Kidney (tissue), 14 donors: Measurements from ENCODE around the gene TBR1. TPM values are rescaled to one million over a fixed set of nuclear protein-coding genes. Genes with fewer than 3 reads are reported as not detected.

Experiments used
- DNase-seq, 5 donors: peaks; one replicate each; pipeline ENCODE4 v3.0.0-alpha.2; 2013 to 2020
- FAIRE-seq: peaks from 2 replicates; lab custom pipeline; 2012; peaks lifted over from hg19 to GRCh38; lab: Jason Lieb, UNC
- H3K27ac ChIP-seq, 2 donors: one replicate each; pipeline ENCODE4 v1.7.0; 2013; ENCODE audit warnings: low read depth in 2 of 2, low read length in 2 of 2, inconsistent platforms in 1 of 2
- H3K27me3 ChIP-seq: one replicate; pipeline ENCODE4 v1.7.1; 2013; ENCODE audit warnings: low read length, inconsistent platforms; ENCODE audit not compliant: control insufficient read depth, insufficient read depth
- H3K36me3 ChIP-seq, 3 donors: one replicate each; pipeline versions ENCODE4 v1.7.0 to v1.7.1; 2013; ENCODE audit warnings: low read length in 3 of 3, control low read depth in 1 of 3, inconsistent platforms in 1 of 3; ENCODE audit not compliant: insufficient read depth in 3 of 3, control insufficient read depth in 2 of 3
- H3K4me1 ChIP-seq, 3 donors: one replicate each; pipeline versions ENCODE4 v1.7.0 to v1.7.1; 2013; ENCODE audit warnings: low read length in 3 of 3, inconsistent platforms in 1 of 3, low read depth in 1 of 3; ENCODE audit not compliant: control insufficient read depth in 2 of 3, insufficient read depth in 2 of 3
- H3K4me3 ChIP-seq, 3 donors: one replicate each; pipeline versions ENCODE4 v1.7.0 to v1.8.1; 2013; ENCODE audit warnings: low read length in 3 of 3, control low read depth in 1 of 3, inconsistent platforms in 1 of 3
- H3K9ac ChIP-seq, 3 donors: one replicate each; pipeline versions ENCODE4 v1.7.0 to v1.7.1; 2013; ENCODE audit warnings: low read length in 3 of 3, control low read depth in 1 of 3, inconsistent platforms in 1 of 3
- H3K9me3 ChIP-seq, 3 donors: one replicate each; pipeline versions ENCODE4 v1.7.0 to v1.7.1; 2013; ENCODE audit warnings: low read length in 3 of 3, control low read depth in 1 of 3, inconsistent platforms in 1 of 3; ENCODE audit not compliant: control insufficient read depth in 2 of 3, insufficient read depth in 1 of 3
- CTCF ChIP-seq: IDR thresholded peaks from 3 replicates; pipeline ENCODE4 v1.5.1; 2012; ENCODE audit warnings: mild to moderate bottlenecking, moderate library complexity, borderline replicate concordance; ENCODE audit not compliant: insufficient read depth; ENCODE audit errors: extremely low read depth
- intact Hi-C: fragments of 100-400 bp; cut with DNase I; formaldehyde crosslinking; loops from one replicate; pipeline ENCODE4 v1.11.1; 2022
- polyA plus RNA-seq: library from polyadenylated mRNA; stranded (reverse); fragments of 350-450 nt; fragmentation: Illumina TruSeq; extraction: RNeasy Lipid Tissue Mini Kit (QIAGEN cat#74804); gene quantifications from one replicate; pipeline ENCODE4 v1.2.3, GENCODE V29; 2014; ENCODE audit warnings: low read depth, low replicate concordance; ENCODE audit not compliant: insufficient read depth
- total RNA-seq: library from RNA; stranded (reverse); fragmentation: NEBNext Ultra II Directional; extraction: Animal tissue kit (Norgen Biotek cat#: 25700); gene quantifications from one replicate; pipeline ENCODE4 v1.2.1, GENCODE V29; 2021
- donor health status: control.
- donor health status: control.
- donor health status: control.
- donor health status: control.
- donor health status: control.
- donor health status: DM: yes; HTN: yes; CAD: no.
- donor health status: Normal renal cell carcinoma (clear cell type).

The TBR1 gene
- total and polyA plus RNA-seq, 2 donors from 2014 or later = not detected

GRCh38 chr2:161409308-161409907, 6.7 kb upstream of the TBR1 start:
- no peaks in the 10 kb centered on the region for H3K36me3 ChIP-seq
- DNase-seq (no peak), FAIRE-seq (no peak)
- intact Hi-C loops = no loop called here
- no peaks in the 10 kb centered on the region for H3K9me3 ChIP-seq
- H3K9ac ChIP-seq = no peak overlapping the region
- H3K4me3 ChIP-seq = no peak overlapping the region
- no peaks in the 10 kb centered on the region for H3K4me1 ChIP-seq
- TF ChIP-seq CTCF = no peak
- peaks cover 8% of the 10 kb centered on the region for H3K27me3 ChIP-seq
- no peak overlapping the region for H3K27ac ChIP-seq

- Histone ChIP-seq H3K9me3 (no peaks in the 10 kb centered on the region), H3K27me3 (peaks cover 33% of the 10 kb centered on the region), H3K9ac (no peak overlapping the region), H3K4me3 (no peak overlapping the region), H3K27ac (no peak overlapping the region), H3K36me3 (no peaks in the 10 kb centered on the region), H3K4me1 (peaks cover 0 to 4% (median 0%) of the 10 kb centered on the region in 3 donors)
- TF ChIP-seq CTCF = no peak
- FAIRE-seq (no peak), DNase-seq (no peak)
- intact Hi-C loops = no loop called here
Measured at GRCh38 chr2:161412346-161412745, 3.8 kb upstream of the TBR1 start.

GRCh38 chr2:161414042-161415033, 1.8 kb upstream of the TBR1 start:
- DNase-seq = peak; percentile 58 to 73 (median 66)
- H3K27me3 ChIP-seq = peaks cover 52% of the 10 kb centered on the region
- H3K9me3 ChIP-seq = no peaks in the 10 kb centered on the region
- no peak overlapping the region for H3K27ac ChIP-seq
- intact Hi-C loops = no loop called here
- H3K4me3 ChIP-seq = peak overlapping the region in 2 of 3 donors; percentile 6 to 45
- H3K4me1 ChIP-seq = peaks cover 0 to 7% (median 0%) of the 10 kb centered on the region in 3 donors
- H3K9ac ChIP-seq = no peak overlapping the region
- no peak for FAIRE-seq
- H3K36me3 ChIP-seq = no peaks in the 10 kb centered on the region
- no peak for TF ChIP-seq CTCF
